Smooth muscle cell of the umbilical artery (primary cell): Measurements from ENCODE around the gene HLA-DQB2. TPM values are rescaled to one million over a fixed set of nuclear protein-coding genes. Genes with fewer than 3 reads are reported as not detected.

Experiments used
- total RNA-seq: library from RNA; depleted of rRNA; stranded (reverse); fragments of >200 nt; gene quantifications from 2 replicates; pipeline ENCODE4 v1.2.3, GENCODE V29; 2014

Gene HLA-DQB2
- total RNA-seq, result not detected in 2 replicates

GRCh38 chr6:32763421-32763820 lies at the start of gene HLA-DQB2:
TSS of gene HLA-DQB2 (minus strand) at chr6:32763532. CDS start at chr6:32763470, 62 bp downstream.

GRCh38 chr6:32741031-32741960 lies 22.0 kb downstream of the HLA-DQB2 start, which contains the start of gene HLA-DQA2:
TSS of gene HLA-DQA2 (plus strand) at chr6:32741391. CDS start at chr6:32741444, 53 bp downstream.

Other genes with a start within 250 kb of the HLA-DQB2 start
- gene HLA-DRB5, start 233.2 kb downstream of the HLA-DQB2 start, total RNA-seq, result 0.09 TPM in 1 of 2 replicates, not detected in the other
- gene HLA-DRB1, start 173.7 kb downstream of the HLA-DQB2 start, total RNA-seq, result not detected in 2 replicates
- gene HLA-DQA1, start 126.1 kb downstream of the HLA-DQB2 start, total RNA-seq, result not detected in 2 replicates
- not detected in 2 replicates for gene HLA-DQB1, start 96.9 kb downstream of the HLA-DQB2 start, total RNA-seq
- not detected in 2 replicates for gene HLA-DQA2, start 22.1 kb downstream of the HLA-DQB2 start, total RNA-seq
- 0.18 TPM in 1 of 2 replicates, not detected in the other for gene HLA-DOB, start 53.5 kb upstream of the HLA-DQB2 start, total RNA-seq
- gene TAP2, start 75.2 kb upstream of the HLA-DQB2 start, total RNA-seq, result 8.3 and 11.4 TPM in 2 replicates
- gene PSMB8, start 80.5 kb upstream of the HLA-DQB2 start, total RNA-seq, result 29.8 and 31.2 TPM in 2 replicates
- gene TAP1, start 90.2 kb upstream of the HLA-DQB2 start, total RNA-seq, result 54.9 and 66.3 TPM in 2 replicates
- gene PSMB9, start 90.7 kb upstream of the HLA-DQB2 start, total RNA-seq, result 11.6 and 12.9 TPM in 2 replicates
- not detected in 2 replicates for gene HLA-DMB, start 177.5 kb upstream of the HLA-DQB2 start, total RNA-seq
- gene HLA-DMA, start 189.6 kb upstream of the HLA-DQB2 start, total RNA-seq, result 0.78 and 2.1 TPM in 2 replicates
- 79.3 and 102 TPM in 2 replicates for gene BRD2, start 205.1 kb upstream of the HLA-DQB2 start, total RNA-seq
- gene HLA-DOA, start 246.1 kb upstream of the HLA-DQB2 start, total RNA-seq, result not detected in 2 replicates